Stimulated activated CD4-positive, alpha-beta T cell treated with anti-CD3 and anti-CD28 coated beads, Interleukin-4, amount 100 ng/mL, for 1 hour (primary cell): ENCODE results near the gene BCL2L1.
A peak's percentile ranks its signal among the peaks of the same experiment; 100 is the strongest.
"Not testable (repeated sequence)": the region's sequence is repeated elsewhere in the genome, so short reads cannot be mapped to it uniquely, and the experiment has no call there.

Experiments used
- DNase-seq: peaks from one replicate; pipeline ENCODE4 v3.0.0-alpha.2; 2020

BCL2L1 gene

DNA sequence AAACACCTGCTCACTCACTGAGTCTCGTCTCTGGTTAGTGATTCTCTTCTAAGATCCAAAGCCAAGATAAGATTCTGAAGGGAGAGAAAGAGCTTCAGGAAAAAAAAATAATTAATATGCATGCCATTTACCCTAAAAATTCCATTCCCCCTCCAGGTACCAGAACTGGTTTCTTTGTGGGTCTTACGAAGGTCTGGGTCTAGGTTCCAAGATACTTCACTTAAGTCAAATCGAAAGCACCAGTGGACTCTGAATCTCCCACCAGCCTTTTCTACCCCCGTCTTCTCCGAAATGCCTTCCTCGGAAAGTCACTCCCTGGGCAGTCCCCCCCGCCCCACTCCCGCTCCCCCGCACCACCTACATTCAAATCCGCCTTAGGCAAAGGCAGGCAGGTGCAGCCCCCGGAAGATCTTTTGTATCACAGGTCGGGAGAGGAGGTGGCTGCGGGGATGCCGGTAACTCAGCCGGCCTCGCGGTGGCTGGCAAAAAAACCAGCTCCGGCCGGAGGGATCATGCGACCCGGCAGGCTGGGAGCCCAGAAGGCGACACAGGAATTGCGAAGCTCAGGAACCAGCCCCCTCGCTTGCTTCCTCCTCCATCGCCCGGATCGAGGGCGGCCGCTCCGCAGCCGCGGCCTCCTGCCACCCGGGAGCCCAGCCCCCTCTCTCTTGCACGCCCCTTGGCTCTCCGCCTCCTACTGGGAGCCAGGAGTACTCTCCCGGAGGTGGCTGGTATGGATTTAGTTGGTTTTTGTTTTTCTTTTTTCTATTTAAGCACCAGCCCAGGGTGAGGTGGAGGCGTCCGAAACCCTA, at the start of gene BCL2L1:
BCL2L1 (minus strand) TSS at position 612 of the 812 bp plus-strand sequence. CDS start 650 bp downstream, outside the sequence.
- peak; percentile 81 for DNase-seq

DNA sequence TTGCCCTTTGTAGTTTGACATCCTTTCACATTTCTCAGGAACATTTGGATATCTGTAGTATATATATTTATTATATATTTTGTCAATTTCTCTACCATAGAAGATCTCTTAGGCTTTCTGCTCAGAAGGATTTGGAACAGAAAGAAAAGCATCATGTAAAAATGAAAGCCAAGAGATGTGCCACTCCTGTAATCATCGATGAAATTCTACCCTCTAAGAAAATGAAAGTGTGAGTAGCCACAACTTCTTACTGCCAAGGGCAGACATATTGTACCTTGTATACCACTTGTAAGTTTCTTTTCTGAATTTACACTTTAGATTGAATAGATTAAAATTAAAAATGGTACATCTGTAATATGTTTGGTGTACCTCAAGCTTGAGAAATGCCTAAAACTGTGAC, 47.6 kb upstream of the BCL2L1 start:
- DNase-seq = no peak

DNA sequence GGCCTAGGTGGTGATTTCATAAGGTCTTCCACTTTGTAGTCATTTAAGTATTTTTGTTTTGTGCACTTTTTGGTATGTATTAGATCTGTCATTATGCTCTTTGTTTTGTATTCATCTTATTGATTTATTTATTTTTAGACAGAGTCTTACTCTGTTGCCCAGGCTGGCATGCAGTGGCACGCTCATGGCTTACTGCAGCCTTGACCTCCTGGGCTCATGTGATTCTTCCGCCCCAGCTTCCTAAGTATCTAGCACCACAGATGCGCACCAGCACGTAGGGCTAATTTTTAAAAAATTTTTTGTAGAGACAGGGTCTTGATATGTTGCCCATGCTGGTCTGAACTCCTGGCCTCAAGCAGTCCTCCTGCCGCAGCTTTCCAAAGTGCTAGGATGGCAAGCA, 47.0 kb upstream of the BCL2L1 start:
- no peak for DNase-seq

DNA sequence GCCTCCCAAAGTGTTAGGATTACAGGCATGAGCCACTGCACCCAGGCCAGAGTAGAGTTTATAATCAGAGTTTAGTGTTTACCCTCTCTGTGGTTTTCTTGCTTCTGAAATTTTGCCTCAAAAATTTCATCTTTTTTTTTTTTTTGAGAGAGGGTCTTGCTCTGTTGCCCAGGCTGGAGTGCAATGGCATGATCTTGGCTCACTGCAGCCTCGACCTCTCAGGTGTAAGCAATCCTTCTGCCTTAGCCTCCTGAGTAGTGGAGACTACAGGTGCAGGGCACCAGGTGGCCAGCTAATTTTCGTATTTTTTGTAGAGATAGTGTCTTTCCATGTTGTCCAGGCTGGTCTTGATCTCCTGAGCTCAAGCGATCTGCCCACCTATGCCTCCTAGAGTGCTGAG, 45.1 kb upstream of the BCL2L1 start:
- no peak for DNase-seq

DNA sequence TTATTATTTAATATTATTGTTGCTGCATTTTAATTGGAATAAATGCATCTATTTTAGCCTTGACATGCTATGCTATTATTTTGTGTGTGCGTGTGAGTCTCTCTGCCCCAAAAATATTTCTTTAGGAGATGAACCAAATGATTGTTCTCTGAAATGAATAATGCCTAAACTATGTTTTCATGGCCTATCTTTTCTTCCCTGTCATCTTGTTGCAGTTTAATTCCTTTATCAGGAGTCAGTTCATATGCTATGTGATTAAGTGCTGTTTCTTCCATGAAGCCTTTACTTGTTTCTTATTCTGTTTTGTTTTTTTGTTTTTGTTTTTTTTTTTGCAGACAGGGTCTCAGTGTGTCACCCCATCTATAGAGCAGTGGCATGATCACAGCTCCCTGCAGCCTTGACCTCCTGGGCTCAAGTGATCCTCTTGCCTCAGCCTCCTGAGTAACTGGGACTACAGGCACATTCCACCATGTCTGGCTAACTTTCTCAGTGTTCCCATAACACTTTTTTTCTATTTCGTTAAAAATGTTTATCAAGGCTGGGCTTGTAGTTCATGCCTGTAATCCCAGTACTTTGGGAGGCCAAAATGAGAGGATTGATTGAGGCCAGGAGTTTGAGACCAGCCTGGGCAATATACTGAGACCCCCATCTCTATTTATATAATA, 42.1 kb upstream of the BCL2L1 start:
- DNase-seq = no peak

DNA sequence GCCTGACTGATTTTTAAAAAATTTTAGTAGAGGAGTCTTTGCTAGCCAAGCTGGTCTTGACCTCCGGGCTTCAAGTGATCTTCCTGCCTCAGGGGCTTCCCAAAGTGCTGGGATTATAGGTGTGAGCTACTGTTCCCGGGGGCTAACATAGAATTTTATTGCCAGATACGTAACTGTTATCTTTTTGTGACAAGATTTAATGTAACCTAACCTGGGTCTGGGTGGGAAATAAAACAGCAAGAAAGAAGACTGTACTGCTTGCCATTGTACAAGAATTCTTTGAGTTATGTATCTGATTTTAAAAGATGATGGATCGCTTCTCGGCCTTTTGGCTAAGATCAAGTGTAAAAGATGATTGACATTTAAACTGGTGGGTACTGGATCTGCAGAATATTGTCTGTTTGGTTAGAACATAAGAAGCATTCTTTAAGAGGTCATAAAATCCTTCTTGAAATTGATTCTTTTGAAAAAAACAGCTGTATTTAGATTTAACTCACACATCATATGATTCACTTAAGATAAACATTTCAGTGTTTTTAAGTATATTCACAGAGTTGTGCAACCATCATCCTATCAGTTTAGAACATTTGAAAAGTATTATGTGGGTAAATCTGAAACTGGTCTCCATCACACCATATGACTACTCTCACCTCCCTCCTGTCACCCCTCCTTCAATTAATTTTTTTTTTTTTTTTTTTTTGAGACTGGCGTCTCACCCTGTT, 38.0 kb upstream of the BCL2L1 start:
- DNase-seq = no peak

DNA sequence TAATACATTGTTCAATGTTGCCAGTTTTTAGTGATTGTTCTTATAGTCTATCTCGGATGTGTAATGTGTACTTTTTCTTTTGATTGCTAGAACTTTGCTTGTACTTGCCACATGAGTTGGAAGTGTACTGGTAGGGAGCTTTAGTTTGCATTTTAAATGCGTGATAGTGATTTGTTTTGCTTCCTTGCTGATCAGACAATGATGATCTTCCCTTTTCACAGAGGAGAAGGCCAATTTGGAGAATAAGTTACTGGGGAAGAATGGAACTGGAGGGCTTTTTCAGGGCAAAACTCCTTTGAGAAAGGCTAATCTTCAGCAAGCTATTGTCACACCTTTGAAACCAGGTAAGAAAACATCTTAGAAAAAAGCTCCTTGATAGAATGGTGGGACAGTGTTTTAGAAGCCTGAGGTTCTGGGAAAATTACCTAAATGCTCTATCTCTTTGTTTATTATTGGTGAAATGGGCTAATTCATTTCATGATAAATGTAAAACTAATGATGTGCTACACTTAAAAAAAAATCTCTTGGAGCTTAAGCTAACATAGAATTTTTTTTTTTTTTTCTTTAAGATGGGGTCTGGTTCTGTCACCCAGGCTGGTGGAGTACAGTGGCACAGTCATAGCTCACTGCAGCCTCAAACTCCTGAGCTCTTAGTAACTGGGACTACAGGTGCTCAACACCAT, 37.3 kb upstream of the BCL2L1 start:
- no peak for DNase-seq

DNA sequence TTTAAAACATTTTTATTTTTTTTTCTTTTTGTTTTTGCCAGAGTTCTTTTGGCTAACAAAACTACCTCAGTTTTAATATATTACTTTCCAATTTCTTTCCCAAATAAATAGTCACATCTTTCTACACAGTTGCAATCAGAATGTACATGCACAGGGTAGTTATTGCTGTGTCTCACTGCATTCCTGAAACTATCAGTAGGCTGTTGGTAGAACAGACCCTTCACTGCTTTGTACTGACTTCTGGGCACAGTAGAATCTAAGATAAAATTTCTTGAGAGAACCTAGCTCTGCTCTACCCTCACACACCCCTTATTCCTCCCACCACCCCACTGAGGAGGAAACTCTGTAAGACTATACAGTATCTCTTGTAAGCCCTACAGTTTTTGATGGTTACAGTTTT, 36.3 kb upstream of the BCL2L1 start:
- DNase-seq = no peak

DNA sequence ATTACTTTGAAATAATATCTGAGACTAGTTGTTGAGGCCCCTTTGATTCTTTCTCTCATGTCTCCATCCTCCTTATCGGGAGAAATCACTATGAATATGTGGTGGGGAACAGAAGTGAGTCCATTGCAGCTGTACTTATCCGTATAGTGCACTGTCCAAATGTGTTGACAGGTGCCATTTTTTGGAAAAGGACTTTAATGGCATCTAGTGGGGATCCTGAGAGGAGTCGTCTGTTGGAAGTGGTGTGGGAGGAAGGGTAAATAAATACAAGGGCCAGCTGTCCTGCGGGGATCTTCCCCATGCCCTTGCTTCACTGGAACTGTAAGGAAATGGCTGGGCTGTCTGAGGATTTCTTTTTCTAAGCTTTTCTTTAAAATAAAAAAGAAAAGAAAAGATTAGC, 35.9 kb upstream of the BCL2L1 start:
- no peak for DNase-seq

DNA sequence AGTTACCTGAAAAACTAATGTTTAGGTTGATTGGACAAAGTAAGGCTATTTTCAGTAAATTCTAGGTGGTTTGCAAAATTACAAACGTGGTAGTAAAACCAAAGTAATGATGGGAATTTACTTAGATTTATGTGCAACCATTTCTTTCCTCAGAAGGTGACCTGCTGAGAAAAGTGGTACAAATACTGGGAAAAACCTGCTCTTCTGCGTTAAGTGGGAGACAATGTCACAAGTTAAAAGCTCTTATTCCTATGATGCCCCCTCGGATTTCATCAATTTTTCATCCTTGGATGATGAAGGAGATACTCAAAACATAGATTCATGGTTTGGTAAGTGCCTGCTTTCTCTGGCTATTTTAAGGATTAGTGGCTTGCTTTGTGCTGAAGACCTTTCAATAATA, 34.6 kb upstream of the BCL2L1 start:
- DNase-seq = no peak

DNA sequence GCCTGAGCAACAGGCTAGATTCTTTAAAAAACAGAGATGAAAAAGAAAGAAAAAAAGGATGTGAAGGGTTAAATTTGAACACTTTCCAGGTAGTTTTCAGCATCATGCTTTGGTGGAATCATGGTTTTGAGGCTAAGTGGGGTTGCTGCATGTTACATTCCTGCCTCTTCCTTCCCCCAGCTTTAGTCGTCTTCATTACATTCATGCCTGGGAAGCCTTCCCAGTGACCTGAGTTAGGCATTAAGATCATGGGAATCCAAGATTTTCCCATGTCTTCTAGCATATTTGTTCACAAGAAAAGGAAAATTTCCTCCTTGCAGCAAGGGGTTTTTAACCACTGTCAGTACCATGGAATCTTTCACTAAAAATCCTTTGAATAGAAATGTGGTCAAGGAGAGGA, 28.5 kb upstream of the BCL2L1 start:
- no peak for DNase-seq

DNA sequence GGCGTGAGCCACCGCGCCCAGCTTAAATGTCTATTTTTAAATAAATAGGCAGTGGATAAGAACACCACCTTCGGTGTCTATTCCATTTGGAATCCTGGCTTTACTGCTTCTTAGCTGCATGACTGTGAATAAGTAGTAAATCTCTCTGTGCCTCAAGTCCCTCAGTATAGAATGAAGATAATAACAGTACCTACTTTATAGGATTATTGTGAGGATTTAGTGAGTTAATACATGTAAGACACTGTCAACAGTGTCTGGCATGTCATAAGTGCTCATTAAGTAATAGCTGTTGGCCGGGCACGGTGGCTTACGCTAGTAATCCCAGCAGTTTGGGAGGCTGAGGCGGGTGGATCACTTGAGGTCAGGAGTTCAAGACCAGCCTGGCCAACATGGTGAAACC, 26.6 kb upstream of the BCL2L1 start:
- no peak for DNase-seq

DNA sequence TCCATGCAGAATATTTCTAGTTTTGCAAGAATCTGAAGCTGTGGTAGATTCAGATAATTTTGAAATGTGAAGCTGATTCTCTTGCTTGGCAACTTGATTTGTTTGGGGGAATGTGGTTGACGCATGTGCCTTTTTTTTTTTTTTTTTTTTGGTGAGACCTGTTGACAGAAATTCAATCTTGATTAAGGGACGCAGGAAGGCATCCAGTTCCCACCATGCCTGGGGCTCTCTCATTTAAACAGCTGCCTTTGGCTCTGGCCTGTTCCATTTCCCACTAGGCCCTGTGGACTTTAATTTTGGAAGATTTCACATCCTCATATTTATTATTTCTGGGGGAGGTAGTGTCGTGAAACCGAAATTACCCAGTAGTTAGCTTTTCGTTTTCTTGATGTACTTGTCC, 25.0 kb upstream of the BCL2L1 start:
- DNase-seq = no peak

DNA sequence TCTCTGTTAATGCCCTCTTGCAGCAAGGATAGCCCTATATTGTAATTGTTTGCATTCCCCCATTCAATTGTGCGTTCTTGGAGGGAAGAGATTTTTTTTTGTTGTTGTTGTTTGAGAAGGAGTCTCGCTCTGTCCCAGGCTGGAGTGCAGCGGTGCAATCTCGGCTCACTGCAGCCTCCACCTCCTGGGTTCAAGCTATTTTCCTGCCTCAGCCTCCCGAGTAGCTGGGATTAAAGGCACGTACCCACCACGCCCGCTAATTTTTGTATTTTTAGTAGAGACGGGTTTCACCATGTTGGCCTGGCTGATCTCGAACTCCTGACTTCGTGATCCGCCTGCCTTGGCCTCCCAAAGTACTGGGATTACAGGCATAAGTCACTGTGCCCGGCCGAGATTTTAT, 24.4 kb upstream of the BCL2L1 start:
- not testable (repeated sequence) for DNase-seq

DNA sequence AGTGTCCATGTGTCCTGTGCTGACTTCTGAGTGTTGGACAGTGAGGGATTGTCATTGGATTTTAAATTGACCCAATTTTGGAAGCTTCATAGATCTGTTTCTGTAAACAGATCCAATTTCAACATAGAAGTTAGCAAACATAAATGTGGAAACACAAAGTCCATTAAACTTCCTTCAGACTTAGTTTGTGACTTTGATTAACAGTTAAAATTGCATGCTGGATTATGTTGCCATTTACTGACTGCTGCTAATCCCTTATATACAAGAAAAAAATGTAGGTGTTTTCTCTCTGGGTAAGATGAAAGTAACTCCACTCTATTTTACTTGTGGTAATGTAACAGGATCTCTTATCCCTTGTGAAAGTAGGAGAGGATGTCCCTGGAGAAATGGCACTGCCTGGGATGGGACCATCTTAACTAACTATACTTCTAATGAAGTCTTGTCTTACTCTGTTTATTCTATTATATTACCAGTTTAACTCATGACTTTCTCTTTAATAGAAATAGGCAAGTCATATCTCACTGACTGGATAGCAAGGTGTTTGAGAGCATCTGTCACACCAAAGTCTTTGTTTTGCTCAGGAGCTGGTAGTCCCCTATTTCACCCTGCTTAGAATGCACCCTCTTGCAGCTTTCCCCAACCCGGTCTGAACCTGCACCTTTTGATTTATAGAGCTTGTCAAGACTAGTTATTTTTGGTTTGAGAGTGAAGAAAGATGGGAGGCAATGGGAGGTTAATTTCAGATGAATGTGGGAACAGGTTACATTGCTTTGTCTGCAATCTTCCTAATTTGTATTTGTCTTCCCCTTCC, 23.6 kb upstream of the BCL2L1 start:
- DNase-seq = no peak

DNA sequence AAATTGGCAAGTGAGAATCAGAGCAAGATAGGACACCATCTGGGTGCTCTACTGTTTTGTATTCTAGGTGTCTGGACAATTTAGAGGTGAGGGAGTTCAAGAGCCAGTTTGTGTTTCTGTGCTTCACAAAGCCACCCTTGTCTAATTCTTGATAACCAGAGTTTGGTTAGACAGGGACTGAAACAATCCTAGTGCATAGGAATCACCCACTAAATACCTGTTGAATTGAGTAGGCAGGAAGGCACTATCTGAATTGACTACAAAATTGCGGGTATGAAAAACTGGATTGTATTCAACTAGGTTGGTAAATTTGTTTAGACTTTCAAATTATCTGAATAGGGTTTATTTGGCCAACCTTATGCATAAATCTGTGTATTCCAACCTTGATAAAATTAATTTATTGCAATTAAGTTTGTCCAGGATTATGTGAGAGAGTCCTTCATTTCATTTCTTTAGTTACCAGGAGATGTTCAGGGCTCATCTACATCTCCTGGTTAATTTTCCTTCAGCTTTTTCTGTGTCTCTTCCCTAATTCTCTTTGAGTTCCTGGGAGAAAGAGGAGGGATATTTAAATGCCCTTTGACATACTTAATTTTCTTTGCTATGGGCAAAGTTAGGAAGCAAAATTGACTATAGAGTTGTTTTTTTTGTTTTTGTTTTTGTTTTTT, 18.1 kb upstream of the BCL2L1 start:
- DNase-seq = no peak

DNA sequence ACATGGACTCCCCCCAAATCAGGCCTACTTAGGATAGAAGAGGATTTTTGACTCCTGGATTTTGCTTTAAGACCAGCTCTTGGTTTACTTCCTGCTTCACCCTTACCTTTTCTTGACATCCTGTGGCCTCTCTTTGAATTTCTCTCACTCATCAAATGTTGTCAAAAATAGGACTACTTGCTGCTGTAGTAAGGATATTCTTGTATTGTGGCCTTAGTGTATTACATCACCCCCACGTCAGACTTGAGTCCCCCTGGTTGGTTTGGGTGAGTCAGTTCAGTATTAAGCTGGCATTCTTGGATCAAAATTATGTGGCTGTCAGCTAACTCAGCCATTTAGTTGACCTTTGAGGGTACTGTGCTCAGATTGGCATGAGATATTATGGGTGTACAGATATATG, 17.5 kb upstream of the BCL2L1 start:
- DNase-seq = no peak

DNA sequence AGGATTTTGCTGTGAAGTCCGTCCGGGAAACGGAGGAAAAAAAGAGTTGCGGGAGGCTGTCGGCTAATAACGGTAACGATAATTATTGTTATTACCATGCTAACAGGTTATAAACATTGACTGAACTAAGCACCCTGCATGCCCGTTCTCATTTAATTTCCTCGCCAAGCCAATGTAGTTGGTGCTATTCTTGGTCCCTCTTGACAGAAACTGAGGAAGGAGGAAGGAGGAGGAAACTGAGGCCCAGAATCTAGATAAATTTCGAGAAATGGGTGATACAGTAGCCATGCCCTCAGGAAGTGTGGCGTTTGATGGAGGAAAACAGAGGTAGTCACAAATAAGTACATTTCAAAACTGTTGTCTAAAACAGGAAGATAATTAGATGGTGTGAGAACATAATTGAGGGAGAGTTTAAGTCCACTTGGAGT, 16.9 kb upstream of the BCL2L1 start:
- no peak for DNase-seq

DNA sequence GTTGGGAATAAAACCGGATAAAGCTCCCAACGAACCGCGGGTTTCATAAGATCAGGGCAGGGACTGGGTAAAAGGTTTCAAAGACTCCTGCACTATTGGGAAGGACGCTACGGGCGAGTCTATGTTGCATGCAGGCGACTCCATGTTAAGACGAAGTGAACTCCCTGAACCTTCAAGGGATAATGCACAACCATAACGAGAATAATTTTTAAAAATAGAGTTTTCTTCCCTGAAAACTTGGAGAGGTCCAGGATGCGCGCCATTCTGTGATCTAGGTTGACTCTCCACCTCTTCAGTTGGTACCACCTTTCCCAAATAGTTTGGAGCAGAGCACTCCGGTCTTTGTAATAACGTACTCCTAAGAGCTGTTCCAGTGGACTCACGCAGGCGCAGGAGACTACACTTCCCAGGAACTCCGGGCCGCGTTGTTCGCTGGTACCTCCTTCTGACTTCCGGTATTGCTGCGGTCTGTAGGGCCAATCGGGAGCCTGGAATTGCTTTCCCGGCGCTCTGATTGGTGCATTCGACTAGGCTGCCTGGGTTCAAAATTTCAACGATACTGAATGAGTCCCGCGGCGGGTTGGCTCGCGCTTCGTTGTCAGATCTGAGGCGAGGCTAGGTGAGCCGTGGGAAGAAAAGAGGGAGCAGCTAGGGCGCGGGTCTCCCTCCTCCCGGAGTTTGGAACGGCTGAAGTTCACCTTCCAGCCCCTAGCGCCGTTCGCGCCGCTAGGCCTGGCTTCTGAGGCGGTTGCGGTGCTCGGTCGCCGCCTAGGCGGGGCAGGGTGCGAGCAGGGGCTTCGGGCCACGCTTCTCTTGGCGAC, 16.3 kb upstream of the BCL2L1 start, which contains the start of gene TPX2:
TPX2 (plus strand) TSS at position 562 of the 821 bp plus-strand sequence. CDS start 18,187 bp downstream, outside the sequence.
- peak; percentile 85 for DNase-seq

DNA sequence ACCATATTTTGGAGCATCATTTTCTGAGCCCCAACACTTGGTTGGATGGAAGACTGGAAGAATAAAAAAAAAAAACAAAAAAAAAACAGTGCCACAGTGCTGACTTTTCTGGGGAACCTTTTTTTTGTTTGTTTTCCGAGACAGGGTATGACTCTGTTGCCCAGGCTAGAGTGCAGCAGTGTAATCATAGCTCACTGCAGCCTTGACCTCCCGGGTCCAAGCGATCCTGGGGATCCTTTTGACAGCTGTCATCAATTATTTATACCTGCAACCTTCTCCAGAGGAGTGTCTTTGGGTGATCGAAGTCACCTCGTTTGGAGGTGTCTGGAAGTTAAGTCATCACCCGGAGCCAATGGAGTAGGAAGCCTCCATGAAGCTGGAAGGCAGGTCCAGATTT, 8.7 kb upstream of the BCL2L1 start:
- no peak for DNase-seq
